NCI-H1930 (cell line): ENCODE results near the gene ETV4.
A peak's percentile ranks its signal among the peaks of the same experiment; 100 is the strongest.

Experiments
- DNase-seq, 2 experiments: peaks; one replicate each; lab custom pipeline; 2025; lab: John Stamatoyannopoulos, UW

ETV4 gene

DNA sequence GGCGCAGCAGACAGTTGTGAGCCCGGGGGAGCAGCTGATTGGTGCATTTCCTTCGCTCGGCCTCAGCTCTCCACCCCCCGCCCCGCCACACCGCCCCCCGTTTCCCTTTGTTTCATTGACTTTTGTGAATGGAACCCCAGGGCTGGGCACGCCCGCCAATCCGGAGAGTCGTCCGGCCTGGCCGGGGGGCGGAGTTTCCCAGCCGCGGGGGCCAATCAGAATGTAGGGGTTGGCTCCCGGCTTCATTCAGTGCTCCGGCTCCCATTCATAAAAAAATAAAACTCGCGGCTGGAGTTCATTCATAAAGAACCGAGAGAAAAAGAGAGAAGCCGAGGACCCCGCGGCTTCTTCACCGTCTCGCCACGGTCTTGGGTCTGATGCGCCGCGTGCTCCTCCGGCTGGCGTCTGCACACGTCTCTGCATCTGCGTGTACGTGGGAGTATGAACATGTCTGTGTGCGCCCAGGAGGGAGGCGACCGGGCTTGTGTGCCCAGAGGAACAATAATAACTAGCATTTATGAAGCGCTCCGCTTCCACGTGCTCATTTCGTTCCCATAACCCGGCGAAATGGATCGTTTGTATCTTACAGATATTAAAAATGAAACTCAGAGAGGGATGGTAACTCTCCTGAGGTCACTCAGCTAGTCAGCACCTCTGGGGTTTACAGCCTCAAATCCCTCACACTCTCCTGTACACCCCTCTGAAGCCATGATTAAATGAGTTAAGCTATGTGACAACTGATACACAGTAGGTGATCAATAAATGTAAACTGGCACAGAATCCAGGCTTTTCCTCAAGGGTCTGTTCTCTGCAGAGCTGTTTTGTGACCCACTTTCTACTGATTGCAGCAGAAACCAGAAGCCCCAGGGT lies at the start of gene ETV4:
ETV4 (minus strand) TSS at position 22 of the 870 bp plus-strand sequence. CDS start 723 bp downstream, outside the sequence.
- peak; percentile 80 to 88 for DNase-seq

DNA sequence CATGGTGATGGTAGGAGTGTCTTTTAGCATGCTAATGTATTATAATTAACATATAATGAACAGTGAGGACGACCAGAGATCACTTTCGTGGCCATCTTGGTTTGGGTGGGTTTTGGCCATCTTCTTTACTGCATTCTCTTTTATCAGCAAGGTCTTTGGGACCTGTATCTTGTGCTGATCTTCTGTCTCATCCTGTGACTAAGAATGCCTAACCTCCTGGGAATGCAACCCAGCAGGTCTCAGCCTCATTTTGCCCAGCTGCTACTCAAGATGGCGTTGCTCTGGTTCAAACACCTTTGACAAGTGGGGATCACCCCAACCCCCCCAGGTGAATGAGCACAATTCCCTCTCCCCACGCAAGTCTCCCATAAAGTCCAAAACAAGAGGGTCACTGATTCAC lies 49.3 kb upstream of the ETV4 start:
- DNase-seq: no peak

DNA sequence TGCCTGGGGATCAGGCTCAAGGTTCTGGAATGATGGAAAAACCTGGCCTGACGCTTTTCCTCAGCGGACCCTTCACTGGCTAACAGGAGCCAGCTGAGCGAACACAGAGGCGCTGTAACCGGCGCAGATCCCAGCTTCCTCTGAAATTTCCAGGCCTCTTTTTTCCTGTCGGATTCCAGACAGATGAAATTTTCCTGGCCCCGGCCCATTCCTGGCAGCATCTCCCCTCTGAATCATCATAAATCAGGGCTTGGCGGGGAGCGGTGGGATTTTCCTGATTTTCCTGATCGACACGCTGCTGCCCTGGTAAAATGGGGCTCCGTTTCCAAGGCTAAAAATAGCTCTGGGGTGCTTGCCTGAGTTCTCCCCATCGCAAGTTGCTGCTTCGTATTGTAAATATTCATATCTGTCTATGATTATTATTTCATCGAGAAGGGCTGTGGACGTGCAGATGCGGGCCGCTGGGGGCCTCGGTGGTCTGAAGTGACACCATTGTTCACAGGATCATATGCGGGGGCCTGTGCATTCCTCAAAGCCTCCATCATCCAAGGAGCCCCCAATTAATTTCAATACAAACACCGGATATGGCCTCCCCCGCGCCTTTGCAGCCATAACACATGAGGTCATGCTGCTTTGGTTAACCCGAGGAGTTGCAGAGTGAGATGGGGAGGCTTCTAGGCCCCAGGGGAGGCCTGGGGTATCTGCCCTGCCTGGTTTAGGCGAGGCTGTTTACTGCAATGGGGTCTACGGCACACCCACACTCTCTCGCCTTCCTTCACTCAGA lies 45.8 kb upstream of the ETV4 start:
- DNase-seq: no peak

DNA sequence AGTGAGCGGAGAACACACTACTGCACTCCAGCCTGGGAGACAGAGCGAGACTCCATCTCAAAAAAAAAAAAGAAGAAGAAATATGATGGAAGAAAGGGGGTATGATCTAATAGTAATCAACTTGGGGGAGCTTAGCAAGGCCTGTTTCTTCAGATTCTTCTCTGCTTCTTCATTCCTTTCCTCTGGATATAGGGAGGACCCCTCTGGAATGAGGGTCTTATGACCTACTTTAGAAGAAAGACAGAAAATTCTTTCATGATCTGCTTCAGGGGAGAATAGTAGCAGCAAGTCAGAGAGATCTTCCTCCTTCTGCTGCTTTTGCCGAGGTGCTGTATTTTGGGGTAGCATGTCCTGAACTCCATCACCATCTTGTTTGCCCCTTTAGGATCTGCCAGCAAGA lies 44.9 kb upstream of the ETV4 start:
- no peak for DNase-seq

DNA sequence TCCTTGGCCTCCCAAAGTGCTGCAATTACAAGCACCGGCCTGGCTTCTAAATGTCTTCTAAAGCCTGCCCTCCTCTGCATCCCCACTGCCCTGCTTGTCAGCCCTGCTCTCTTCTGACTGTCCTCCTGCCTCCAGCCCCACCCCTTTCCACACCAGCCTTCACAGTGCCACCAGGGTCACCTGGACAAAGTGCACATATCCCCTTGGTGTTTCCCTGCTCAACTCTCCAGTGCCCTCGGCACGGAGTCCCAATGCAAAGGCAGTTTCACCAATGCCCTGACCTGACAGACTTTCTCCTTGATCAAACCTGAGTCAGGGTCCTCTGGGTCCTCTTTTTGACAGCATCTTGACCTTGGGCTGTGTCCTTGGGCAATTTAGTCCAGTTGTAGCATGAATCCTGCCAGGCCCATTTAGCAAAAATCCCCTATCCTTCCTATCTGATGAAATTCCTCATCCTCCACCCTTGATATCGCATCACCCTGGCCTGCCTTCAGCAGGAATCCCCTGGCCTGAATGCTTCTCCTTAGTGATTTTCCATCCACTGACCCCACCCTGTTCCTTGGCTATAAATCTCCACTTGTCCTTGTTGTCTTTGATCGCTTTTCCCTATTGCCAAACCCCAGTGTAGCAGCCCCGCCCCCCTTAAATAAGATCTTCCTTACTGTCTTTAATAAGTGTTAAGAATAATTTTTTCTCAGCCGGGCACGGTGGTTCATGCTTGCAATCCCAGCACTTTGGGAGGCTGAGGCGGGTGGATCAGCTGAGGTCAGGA lies 42.7 kb upstream of the ETV4 start:
- DNase-seq: no peak

DNA sequence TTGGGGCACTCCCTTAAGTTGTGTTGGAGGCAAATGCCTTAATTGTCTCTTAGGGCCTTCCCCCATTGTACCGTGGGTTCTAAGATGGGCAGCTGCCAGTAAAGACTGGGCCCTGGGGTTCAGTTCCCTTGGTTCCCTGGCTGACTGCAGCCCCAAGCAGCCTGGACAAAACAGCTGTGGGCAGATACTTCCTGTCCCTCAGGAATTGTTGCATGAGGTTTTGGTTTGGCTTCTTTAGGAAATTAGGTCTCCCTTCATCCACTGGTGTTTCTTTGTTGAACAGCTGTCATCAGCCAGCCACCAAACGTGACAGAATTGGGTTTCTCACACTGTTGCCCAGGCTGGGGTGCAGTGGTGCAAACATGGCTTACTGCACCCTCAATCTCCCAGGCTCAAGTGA lies 42.0 kb upstream of the ETV4 start:
- no peak for DNase-seq

DNA sequence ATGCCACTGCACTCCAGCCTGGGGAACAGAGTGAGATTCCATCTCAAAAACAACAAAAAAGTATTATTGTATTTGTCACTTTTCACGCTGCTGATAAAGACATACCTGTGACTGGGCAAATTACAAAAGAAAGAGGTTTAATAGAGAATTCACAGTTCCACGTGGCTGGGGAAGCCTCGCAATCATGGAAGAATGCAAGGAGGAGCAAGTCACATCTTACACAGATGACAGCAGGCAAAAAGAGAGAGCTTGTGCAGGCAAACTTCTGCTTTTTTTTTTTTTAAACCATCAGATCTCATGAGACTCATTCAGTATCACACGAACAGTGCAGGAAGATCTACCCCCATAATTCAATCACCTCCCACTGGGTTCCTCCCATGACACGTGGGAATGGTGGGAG lies 41.5 kb upstream of the ETV4 start:
- no peak for DNase-seq

DNA sequence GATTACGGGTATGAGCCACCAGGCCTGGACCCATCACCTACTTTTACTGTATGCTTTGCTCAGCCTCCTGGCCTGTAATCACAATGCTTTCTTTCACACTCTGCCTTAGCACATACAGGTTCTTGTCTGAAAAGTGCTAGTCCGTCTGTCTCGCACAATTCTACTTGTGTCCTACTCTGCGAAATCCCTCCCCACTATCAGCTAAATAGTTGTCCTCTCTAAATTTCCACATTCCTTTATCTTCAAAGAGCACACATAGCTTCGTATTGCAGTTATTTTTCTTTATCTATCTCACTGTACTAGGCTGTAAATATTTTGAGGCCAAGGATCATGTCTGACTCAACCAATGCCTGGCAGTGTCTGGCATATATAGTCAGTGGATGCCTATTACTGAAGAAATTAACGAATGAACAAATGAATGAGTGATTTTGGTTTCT lies 38.5 kb upstream of the ETV4 start:
- no peak for DNase-seq

DNA sequence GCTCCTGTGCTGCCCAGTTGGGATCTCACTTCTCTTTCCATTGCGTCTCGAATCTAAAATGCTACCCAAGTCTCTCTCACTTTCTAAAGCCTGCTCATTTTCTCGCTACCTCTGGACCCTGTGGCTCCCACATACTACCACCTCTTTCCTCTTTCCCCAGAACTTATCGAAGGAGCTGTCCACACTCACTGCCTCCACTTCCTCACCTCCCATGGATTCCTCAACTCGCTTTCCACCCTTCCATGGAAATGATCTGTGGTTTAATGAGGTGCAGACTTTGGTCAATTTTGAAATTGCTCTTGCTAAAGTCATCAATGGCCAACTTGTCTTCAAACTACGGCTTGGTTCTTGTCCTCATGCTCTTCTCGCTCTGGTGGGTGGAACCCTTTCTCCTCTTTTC lies 37.2 kb upstream of the ETV4 start:
- no peak for DNase-seq

DNA sequence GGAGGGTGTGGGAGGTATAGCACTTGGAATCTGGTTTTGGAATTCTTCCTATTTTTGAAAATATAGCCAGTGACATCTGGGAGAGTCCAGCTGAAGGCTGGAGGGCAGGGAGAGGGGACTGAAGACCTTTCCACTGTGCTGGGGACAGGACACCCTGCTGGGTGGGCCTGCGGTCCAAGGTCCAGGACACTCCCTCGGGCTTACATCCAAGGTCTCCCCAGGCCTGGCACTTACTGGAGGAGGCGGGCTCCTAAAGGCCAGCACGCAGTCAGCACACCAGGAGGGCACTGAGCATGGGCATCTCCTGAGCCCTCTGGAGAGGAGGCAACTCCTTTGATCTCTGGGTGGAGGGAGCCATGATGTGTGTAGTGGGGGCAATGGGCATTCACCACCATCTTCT lies 35.5 kb upstream of the ETV4 start:
- DNase-seq: no peak

DNA sequence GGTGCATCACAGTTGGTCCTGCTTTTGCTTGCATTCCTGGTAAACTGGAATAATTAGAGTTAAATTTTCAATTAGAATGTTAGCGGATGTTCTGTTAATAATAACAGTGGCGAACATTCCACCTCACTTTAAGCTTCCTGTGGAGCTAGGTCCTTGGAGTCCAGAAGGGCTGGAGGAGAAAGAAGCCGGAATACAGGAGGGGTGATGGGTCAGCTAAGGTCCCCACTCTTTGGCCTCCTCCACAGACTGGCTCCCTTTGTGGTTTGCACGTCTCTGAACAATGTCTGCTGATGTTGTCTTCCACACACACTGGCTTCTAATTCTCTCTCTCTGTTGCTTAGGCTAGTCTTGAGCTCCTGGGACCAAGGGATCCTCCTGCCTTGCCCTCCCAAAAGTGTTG lies 35.0 kb upstream of the ETV4 start:
- DNase-seq: no peak

DNA sequence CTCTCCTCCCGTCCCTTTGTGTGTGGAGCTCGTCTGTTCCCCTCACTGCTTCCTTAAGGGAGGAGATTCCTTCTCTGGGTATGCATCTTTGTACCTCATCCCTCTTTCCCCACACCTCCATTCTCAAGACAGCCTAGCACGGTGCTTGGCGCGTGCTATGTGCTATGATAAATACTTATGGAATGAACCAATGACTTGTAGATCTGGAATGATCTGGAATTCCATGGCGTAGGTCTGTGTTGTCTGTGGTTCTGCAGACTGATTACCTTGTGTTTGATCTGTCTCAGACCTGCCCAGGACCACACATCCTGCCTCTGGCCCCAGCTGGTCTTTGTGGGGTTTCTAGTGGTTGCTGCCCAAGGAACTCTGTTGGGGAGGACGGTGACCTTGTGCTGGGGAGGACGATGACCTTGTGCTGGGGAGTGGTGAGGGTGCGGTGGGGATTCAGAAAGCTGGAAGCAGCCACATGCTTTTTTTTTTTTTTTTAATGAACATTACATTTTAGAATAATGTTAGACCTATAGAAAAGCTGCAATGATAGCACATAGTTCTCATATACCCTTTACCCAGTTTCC lies 33.5 kb upstream of the ETV4 start:
- DNase-seq: no peak

DNA sequence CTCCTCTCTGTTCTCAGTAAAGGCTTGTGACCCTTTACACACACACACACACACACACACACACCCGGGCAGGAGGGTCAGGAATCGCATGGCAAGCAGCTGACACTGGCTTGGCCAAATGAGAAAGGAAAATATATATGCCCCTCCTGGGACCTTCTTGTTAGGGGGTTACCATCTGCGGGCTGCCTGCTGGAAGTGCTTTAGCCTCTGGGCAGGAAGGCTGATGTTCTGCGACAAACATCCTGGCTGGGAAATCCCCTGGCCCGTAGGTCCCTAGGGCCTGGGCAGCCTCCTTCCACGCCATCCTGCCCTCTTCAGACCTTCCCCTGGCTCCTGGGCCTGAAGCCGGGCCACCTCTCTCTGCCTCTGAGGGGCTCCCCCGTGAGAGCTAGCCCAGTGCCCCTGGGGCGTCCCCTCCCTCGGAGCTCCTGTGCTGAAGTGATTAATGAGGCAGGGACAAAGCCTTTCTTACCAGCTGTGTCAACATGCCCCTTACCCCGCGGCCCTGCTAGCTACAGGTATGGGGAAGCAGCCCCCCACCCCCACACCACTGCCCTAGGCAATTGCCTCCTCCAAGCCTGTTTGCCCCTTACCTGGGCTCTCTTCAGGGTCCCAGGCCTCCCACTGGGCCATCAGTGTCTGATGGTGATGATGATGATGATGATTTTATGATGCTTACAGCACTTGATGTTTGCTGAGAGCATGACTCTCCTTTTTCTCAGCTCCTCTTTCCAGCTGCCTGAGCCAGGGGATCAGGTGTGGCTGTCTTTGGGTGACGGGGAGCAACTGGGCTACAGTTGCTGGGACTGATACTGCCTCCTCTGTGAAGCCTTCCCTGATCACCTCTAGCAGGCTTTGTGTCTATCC lies 32.8 kb upstream of the ETV4 start:
- no peak for DNase-seq

DNA sequence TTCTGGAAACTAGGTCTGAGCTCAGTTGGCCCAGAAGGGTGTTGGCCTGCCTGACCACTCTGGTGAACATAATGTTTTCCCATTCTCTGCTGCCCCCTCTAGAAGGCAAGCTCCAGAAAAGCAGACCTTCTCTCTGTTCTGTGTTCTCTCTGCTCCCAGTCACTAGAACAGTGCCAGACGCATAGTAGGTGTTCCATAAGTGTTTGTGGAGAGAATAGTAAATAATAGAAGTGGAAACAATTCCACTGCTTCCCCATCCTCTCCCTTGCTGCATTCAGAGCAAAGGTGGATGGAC lies 32.2 kb upstream of the ETV4 start:
- DNase-seq: no peak

DNA sequence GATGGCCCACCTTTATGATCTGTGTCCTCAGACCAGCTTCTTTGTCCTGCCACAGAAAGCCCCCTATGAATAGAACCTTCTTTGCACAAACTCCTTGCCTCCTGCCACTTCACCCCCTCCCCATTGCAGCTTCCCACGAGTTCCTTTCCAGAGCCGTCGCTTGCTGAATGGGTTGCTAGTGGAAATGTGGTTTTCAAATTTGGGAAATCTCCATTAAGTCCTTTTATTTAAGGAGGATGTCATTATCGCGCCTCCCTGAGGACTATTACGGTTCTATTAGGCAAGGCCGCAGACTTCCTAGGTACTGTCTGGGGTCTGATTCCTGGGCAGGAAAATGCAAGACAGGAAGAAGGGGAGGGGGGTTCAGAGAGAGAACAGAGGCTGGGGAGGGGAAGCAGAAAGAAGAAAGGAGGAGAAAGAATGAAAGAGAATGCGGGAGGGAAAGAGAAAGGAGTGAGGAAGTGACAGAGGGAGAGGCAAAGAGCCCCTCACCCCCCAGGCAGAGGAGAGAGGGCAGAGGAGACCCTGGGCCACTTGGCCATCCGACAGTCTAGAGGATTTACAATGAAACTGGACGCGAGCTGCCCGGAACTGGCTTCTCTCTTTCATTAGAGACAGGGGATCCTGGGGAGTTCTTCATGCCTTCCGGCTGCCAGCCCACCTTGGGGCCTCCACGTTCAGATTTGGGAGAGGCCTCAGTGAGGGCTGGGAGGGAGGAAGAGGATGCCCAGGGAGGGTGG lies 31.7 kb upstream of the ETV4 start:
- no peak for DNase-seq

DNA sequence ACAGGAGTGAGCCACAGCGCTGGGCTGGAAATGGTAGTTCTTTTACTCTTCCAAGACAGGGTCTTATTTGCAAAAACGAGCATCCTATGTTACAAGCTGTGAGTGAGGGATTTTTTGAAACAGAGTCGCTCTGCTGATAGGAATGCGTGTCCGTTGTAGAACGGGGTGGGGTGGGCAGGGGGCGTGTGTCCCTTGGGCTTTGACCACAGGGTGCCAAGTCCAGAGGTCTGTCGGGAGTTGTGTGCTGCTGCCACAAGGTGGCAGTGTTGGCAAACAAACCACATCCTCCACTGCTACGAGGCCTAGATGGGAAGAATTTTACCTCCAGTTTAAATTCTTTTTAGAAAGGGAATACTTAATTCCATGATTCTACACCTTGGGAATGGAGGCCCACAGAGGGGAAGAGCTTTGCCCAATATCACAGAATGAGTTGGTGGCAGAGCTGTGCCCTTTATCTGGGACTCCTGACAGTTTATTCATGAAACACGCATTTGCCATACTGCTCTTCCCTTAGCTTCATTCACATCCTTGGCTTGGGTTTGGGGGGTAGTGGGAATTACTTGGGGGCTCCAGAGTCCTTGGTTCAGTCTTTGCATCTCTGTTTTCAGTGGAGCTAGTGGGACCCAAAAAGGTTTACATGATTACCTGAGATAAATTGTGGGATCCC lies 30.6 kb upstream of the ETV4 start:
- DNase-seq: peak; percentile 47 to 67

DNA sequence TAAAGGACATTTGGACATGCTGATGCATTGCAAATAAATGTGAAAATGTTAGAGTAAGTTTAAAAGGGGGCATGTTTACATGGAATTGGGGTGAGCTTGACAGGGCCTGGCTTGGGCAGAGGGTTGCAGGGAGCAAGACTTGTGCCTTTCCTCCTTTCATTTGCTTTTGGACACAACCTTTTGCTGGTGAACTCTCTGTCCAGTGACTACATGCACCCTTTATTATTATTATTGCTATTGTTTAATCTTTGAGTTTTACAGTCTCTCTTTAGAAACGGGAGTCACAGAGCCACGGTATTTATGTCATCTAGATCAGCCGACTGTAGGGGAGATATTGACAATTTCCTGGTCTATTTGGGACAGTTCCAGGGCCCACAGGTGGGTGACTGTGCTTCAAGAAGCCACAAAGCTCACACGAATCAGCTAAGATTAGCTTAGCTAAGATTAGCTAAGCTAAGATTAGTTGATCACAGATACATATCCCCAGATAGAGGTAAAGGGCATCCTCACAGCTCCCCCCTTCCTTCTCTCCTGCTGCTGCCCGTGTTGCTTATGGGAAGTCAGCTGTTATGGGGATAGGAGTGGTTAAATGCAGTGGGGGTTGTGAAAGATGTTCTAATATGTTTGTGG lies 28.9 kb upstream of the ETV4 start:
- no peak for DNase-seq

DNA sequence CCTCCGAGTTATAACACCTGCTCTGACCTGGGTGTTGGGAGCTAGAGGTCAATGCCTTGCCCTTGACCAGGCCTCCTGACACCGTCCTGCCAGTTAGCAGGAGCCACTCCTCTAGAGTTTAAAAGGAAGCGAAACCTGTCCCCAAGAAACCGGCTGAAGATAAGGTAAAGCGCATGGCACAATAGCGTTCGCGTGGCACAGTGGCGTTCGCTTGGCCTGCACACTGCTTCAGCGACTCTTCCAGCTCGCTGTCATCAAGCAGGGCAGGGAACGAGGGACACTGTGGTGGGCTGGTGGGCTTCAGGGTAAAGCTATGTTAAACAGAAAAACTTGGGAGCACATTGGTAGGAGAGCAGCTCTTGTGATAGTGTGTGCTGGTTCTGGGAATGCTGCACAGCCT lies 28.2 kb upstream of the ETV4 start:
- no peak for DNase-seq

DNA sequence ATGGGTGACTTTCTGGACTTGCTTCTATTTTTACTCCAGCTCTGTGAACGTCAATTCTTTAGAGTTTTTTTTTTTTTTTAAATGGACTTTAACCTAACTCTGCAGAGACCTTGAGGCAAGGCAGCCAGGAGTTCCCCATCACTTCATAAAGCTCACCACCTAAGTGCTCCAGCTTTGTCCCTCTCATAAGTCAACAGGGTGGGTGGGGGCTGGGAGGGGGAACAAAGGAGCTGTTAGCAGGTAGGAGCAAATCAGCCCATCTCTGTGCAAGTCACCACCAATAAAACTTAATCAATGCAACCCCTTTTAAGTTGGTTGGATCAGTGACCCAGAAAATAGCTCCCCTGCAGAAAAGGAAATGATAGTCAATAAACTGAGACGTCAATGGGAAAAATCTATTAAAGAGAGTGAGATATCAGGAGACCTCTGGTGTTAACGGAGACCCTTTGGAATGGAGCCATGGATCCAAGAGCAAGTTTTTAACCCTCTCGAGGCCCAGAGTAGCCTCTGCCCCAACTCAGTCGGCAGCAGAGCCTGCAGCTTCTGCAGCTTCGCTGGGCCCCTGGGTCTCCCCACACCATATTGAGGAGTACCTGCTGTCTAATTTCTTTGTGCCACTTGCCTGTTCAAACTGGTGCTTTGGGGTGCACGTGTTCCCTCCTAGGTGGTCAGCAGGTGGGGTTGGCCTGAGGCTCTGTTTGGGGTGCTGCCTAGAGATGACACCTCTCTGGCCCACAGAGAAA lies 27.6 kb upstream of the ETV4 start:
- no peak for DNase-seq
